ENCODE results near the gene BCS1L.
A peak's percentile ranks its signal among the peaks of the same experiment; 100 is the strongest.
"Not testable (repeated sequence)": the region's sequence is repeated elsewhere in the genome, so short reads cannot be mapped to it uniquely, and the experiment has no call there.

Gene BCS1L

DNA sequence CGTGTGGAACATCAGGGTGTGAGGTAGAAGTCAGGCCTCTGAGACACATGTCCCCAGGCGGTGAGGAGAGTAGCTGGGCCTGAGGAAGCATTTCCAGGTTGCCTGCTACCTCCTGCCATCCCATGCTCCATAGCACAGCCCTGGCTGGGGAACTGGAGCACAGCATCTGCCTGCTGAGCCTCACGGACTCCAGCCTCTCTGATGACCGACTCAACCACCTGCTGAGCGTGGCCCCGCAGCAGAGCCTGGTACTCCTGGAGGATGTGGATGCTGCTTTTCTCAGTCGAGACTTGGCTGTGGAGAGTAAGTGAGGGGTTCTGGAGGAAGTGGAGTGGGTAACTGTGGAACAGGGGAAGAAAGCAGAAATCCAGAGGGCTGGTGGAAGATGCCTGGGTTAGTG lies 2.9 kb downstream of the BCS1L start:
- DNase-seq (ENCODE audit: low read depth in 2 of 2): no peak

DNA sequence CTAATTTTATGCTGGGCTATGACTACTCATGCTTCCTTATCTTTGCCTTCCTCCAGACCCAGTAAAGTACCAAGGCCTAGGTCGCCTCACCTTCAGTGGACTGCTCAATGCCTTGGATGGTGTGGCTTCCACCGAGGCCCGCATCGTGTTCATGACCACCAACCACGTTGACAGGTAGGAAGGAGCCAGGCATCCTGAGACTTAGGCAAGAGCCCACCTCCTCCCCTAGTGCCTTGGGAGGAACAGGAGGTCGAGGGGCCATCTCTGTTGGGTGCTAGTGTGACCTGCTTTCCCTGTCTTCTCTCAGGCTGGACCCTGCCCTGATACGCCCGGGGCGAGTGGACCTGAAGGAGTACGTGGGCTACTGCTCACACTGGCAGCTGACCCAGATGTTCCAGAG lies 3.3 kb downstream of the BCS1L start:
- DNase-seq (ENCODE audit: low read depth in 2 of 2): no peak

DNA sequence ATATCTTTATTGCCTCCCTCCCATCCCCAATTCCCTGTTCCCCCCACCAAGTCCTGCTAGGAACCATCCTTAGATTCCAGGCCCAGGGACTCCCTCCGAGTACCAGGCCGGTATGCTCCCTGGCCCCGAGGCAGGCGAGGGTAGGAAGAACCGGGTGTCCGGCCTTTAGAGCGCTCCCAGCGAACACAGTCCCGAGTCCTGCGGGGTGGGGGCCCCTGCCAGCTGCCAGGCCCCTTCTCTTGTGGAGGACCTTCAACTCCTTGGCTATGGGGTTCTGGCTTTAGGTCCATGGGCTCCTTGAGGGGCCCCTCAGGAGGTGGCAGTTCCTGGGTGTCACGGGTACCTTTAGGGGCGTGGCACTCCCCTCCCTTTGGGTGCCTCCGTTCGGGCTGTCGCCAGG lies 4.4 kb downstream of the BCS1L start:
- DNase-seq (ENCODE audit: low read depth in 2 of 2): no peak

DNA sequence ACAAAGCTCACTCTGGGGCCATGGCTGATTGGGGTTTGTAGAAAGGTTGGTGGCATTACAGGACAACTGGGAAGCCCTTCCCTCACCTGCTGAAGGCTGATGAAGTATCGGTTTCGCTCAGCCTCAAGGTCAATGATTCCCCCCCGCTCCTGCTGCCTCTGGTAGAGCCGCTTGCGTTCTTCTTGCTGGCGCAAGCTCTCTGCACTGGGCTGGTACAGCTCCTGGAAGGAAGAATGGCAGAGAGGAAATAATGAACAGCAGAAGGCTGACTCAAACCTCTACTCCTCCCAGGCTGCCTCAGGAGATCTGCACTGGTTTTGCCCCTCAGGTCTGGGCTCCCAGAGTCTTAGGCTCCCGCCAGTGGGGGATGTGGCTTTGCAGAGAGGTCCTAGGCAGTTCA lies 5.2 kb downstream of the BCS1L start:
- no peak for DNase-seq (ENCODE audit: low read depth in 2 of 2)

- DNase-seq (ENCODE audit: low read depth in 2 of 2): no peak
Observed at GRCh38 chr2:218671097-218671653, 11.7 kb downstream of the BCS1L start.

DNA sequence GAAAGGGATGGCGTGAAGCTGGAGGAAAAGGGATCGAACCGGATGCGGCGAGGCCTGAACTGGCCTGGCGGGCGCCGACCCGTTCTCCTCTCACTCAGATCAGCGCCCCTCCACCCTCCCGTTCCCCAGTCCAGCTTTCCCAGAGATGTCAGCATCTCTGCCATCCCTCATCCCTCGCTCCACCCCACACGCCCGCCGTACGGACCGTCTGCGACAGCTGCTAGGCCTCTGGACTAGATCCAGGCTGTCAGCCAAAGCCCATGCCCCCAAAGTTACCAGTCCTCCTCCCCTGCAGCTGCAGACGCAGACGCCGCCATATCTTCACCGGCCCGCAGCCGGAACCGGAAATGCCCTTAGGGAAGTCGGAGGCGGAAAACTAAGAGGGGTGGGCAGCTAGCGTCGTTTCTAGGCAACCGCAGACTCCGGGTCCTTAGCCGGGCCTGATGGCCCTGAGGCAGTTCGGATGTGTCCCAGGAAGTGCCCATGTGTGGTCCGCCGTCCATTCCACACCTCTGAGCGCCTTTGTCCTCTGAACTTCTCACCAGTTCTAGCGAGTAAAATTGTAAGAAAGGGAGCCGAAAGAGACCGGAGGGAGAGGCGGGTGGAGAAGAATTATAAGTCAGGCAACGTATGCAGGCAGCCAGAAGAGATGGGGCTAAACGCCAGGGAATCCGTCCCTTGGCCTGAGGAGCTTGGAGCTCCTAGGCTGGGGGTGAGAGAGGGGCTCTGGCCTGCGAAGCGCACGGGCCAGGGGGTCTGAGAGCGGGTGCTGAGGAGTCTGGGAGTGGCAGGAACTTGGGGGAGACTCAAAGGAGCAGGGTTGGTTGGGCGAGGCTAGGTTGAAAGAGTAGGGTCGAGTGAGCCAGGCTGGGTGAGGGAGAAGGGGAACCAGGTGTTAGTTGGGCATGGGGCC lies 12.4 kb downstream of the BCS1L start, which contains the start of the genes RNF25 and STK36:
RNF25 (minus strand) TSS at position 349 of the 913 bp plus-strand sequence; CDS start at position 317, 32 bp downstream.
STK36 (plus strand) TSS at position 433 of the 913 bp plus-strand sequence. CDS start 744 bp downstream, outside the sequence.
- DNase-seq (ENCODE audit: low read depth in 2 of 2): peak; percentile 32 to 55

- no peak for DNase-seq (ENCODE audit: low read depth in 2 of 2)
Observed at GRCh38 chr2:218679119-218679518, 19.6 kb downstream of the BCS1L start.

GRCh38 chr2:218680061-218680460 lies 20.6 kb downstream of the BCS1L start:
- DNase-seq (ENCODE audit: low read depth in 2 of 2): no peak

DNA sequence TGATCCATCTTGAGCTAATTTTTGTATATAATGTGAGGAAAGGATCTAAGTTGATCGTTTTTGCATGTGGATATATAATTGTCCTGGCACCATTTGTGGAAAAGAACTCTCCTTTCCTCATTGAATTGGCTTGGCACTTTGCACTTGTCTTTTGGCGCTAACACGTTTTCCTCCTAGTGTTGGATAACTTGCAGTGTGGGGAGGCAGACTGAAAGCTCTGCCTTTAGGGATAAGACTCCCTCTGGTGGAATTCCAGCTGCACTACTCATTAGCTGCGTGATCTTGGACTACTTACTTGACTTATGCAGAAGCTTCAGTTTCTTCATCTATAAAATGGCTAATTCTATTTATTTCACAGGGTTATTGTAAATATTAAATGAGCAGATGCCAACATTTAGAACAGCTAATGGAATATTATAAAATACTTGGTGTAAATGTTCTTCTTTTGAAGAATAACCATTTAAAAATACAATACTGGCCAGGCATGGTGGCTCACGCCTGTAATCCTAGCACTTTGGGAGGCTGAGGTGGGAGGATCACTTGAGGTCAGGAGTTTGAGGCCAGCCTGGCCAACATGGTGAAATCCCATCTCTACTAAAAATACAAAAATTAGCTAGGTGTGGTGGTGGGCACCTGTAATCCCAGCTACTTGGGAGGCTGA lies 28.0 kb downstream of the BCS1L start:
- not testable (repeated sequence) for DNase-seq (ENCODE audit: low read depth in 2 of 2)

GRCh38 chr2:218691234-218691633 lies 31.8 kb downstream of the BCS1L start:
- no peak for DNase-seq (ENCODE audit: low read depth in 2 of 2)

- DNase-seq (ENCODE audit: low read depth in 2 of 2): no peak
Observed at GRCh38 chr2:218694405-218695145, 35.1 kb downstream of the BCS1L start.

DNA sequence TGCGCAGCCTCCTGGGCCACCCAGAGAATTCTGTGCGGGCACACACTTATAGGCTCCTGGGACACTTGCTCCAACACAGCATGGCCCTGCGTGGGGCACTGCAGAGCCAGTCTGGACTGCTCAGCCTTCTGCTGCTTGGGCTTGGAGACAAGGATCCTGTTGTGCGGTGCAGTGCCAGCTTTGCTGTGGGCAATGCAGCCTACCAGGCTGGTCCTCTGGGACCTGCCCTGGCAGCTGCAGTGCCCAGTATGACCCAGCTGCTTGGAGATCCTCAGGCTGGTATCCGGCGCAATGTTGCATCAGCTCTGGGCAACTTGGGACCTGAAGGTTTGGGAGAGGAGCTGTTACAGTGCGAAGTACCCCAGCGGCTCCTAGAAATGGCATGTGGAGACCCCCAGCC lies 39.4 kb downstream of the BCS1L start:
- no peak for DNase-seq (ENCODE audit: low read depth in 2 of 2)

- DNase-seq (ENCODE audit: low read depth in 2 of 2): no peak
Observed at GRCh38 chr2:218701806-218702205, 42.3 kb downstream of the BCS1L start.

- DNase-seq (ENCODE audit: low read depth in 2 of 2): no peak
Observed at GRCh38 chr2:218703341-218703740, 43.9 kb downstream of the BCS1L start.

- DNase-seq (ENCODE audit: low read depth in 2 of 2): no peak
Observed at GRCh38 chr2:218708086-218708485, 48.6 kb downstream of the BCS1L start.

DNA sequence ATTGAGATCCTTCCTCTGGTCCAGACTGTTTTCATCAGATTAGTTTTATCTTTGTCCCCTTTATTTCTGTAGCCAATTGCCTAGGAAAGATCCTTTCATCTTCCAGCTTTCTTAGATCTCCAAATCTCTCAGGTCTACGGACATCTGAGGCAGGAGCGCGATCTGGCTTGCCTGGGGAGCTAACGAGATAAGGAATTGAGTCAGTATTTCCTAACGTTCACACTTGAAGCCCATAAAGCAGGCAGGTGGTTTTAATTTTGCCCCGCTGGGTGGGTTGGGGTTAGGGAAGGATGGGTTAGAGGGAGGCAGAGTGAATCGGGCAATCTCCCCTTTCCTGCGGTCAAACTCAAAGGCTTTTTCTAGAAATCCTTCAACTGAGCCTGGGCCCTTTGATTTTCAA lies 50.4 kb downstream of the BCS1L start:
- DNase-seq (ENCODE audit: low read depth in 2 of 2): no peak

DNA sequence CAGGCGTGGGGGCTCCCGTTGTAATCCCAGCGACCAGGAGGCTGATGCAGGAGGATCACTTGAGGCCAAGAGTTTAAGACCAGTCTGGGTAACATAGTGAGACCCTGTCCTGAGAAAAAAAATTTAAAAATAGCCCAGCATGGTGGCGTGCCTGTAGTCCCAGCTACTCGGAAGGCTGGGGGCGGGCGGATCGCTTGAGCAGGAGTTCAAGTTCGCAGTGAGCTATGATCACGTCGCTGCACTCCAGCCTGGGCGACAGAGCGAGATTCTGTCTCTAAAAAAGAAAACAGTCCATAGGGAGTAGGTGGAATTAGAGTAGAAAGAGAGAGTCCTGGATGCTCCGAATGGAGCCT lies 50.8 kb downstream of the BCS1L start:
- no peak for DNase-seq (ENCODE audit: low read depth in 2 of 2)

- peak; percentile 95 to 98 for DNase-seq (ENCODE audit: low read depth in 2 of 2)
Observed at GRCh38 chr2:218710687-218711549, 51.4 kb downstream of the BCS1L start, which contains the start of gene TTLL4. Gene TTLL4 (plus strand): TSS chr2:218710835. CDS start chr2:218737677, 26,842 bp downstream.

GRCh38 chr2:218711550-218711929 lies 52.1 kb downstream of the BCS1L start:
- no peak for DNase-seq (ENCODE audit: low read depth in 2 of 2)

Data from stimulated activated CD4-positive, alpha-beta T cell treated with anti-CD3 and anti-CD28 coated beads, Interleukin-1b, Interleukin-23, amount 100 ng/mL, for 1 hour (primary cell).